MM.1S (cell line): Measurements from ENCODE around the gene UBXN6.

Experiments
- DNase-seq: peaks from one replicate; pipeline ENCODE4 v3.0.0-alpha.2; 2015
- H2AFZ ChIP-seq: fragments of 300-600 bp; sonication (generic); 2 replicates; pipeline ENCODE4 v1.6.0; 2016; ENCODE audit warnings: antibody characterized with exemption, low read length
- H3F3A ChIP-seq: fragments of 300-600 bp; sonication (generic); 2 replicates; pipeline ENCODE4 v1.6.1; 2016; ENCODE audit warnings: mild to moderate bottlenecking, antibody characterized with exemption, low read length, moderate library complexity, mixed read lengths; ENCODE audit not compliant: insufficient read depth
- H3K27ac ChIP-seq: fragments of 300-600 bp; sonication (generic); 2 replicates; pipeline ENCODE4 v1.5.1; 2016; ENCODE audit warnings: mild to moderate bottlenecking, low read length
- H3K27me3 ChIP-seq: fragments of 300-600 bp; sonication (generic); replicated peaks from 2 replicates; pipeline ENCODE4 v1.6.0; 2016; ENCODE audit warnings: low read length; ENCODE audit not compliant: insufficient read depth
- H3K36me3 ChIP-seq: fragments of 300-600 bp; sonication (generic); replicated peaks from 2 replicates; pipeline ENCODE4 v1.6.1; 2016; ENCODE audit warnings: mild to moderate bottlenecking, low read length, mixed read lengths; ENCODE audit not compliant: insufficient read depth
- H3K4me1 ChIP-seq: fragments of 300-600 bp; sonication (generic); 2 replicates; pipeline ENCODE4 v1.6.1; 2016; ENCODE audit warnings: low read length, mixed read lengths
- H3K4me2 ChIP-seq: fragments of 300-600 bp; sonication (generic); 2 replicates; pipeline ENCODE4 v1.6.0; 2016; ENCODE audit warnings: low read depth, low read length
- H3K4me3 ChIP-seq: fragments of 300-600 bp; sonication (generic); 2 replicates; pipeline ENCODE4 v1.5.1; 2016; ENCODE audit warnings: low read length, mixed read lengths
- H3K79me2 ChIP-seq: fragments of 300-600 bp; sonication (generic); 2 replicates; pipeline ENCODE4 v1.6.1; 2016; ENCODE audit warnings: mixed run types, low read length, mixed read lengths
- H3K9ac ChIP-seq: fragments of 300-600 bp; sonication (generic); 2 replicates; pipeline ENCODE4 v1.6.1; 2016; ENCODE audit warnings: low read length, mixed read lengths
- H3K9me2 ChIP-seq: fragments of 300-600 bp; sonication (generic); replicated peaks from 2 replicates; pipeline ENCODE4 v1.6.1; 2016; ENCODE audit warnings: mild to moderate bottlenecking, low read length, mixed read lengths; ENCODE audit not compliant: insufficient read depth
- H3K9me3 ChIP-seq: fragments of 300-600 bp; sonication (generic); replicated peaks from 2 replicates; pipeline ENCODE4 v1.6.1; 2016; ENCODE audit warnings: mild to moderate bottlenecking, low read length, mixed read lengths; ENCODE audit not compliant: insufficient read depth
- H4K20me1 ChIP-seq: fragments of 300-600 bp; sonication (generic); 2 replicates; pipeline ENCODE4 v1.6.1; 2016; ENCODE audit warnings: mild to moderate bottlenecking, low read length, moderate library complexity, mixed read lengths; ENCODE audit not compliant: insufficient read depth
- CTCF ChIP-seq: fragments of 300-600 bp; sonication (generic); IDR thresholded peaks from 2 replicates; pipeline ENCODE4 v1.5.1; 2016; ENCODE audit warnings: antibody characterized with exemption, low read length, mixed read lengths
- EZH2 ChIP-seq: fragments of 300-600 bp; sonication (generic); optimal IDR thresholded peaks from 2 replicates; pipeline ENCODE3; 2017; ENCODE audit warnings: low read depth, mild to moderate bottlenecking, antibody characterized with exemption, low read length, mixed read lengths
- EZH2phosphoT487 ChIP-seq: fragments of 300-600 bp; sonication (generic); IDR thresholded peaks from 2 replicates; pipeline ENCODE4 v1.6.1; 2018; ENCODE audit warnings: antibody characterized with exemption, low read length

The UBXN6 gene

GRCh38 chr19:4503825-4504170 lies 46.2 kb upstream of the UBXN6 start:
- Histone ChIP-seq H3K4me3 (no peak overlapping the region), H3F3A (no peaks in the 10 kb centered on the region), H4K20me1 (no peaks in the 10 kb centered on the region), H3K4me2 (no peak overlapping the region), H3K27ac (no peak overlapping the region), H3K9me3 (no peaks in the 10 kb centered on the region), H3K36me3 (no peaks in the 10 kb centered on the region), H3K27me3 (no peaks in the 10 kb centered on the region), H3K4me1 (no peaks in the 10 kb centered on the region), H3K79me2 (no peaks in the 10 kb centered on the region), H2AFZ (no peak overlapping the region), H3K9me2 (no peaks in the 10 kb centered on the region), H3K9ac (no peak overlapping the region)
- no peak for DNase-seq
- TF ChIP-seq CTCF (no peak), EZH2 (no peak), EZH2phosphoT487 (no peak)

GRCh38 chr19:4503132-4503824 lies 45.7 kb upstream of the UBXN6 start:
- H4K20me1 ChIP-seq = no peaks in the 10 kb centered on the region
- H3K27ac ChIP-seq = no peak overlapping the region
- no peak overlapping the region for H3K9ac ChIP-seq
- H3K9me2 ChIP-seq = no peaks in the 10 kb centered on the region
- no peaks in the 10 kb centered on the region for H3K9me3 ChIP-seq
- H3F3A ChIP-seq = no peaks in the 10 kb centered on the region
- H2AFZ ChIP-seq = no peak overlapping the region
- no peak overlapping the region for H3K4me2 ChIP-seq
- H3K27me3 ChIP-seq = no peaks in the 10 kb centered on the region
- no peaks in the 10 kb centered on the region for H3K36me3 ChIP-seq
- DNase-seq = no peak
- no peak overlapping the region for H3K4me3 ChIP-seq
- H3K4me1 ChIP-seq = no peaks in the 10 kb centered on the region
- no peak for TF ChIP-seq EZH2phosphoT487
- H3K79me2 ChIP-seq = no peaks in the 10 kb centered on the region

GRCh38 chr19:4502282-4503131 lies 44.9 kb upstream of the UBXN6 start:
- H3K4me2 ChIP-seq = no peak overlapping the region
- H3K27ac ChIP-seq = no peak overlapping the region
- no peaks in the 10 kb centered on the region for H4K20me1 ChIP-seq
- H3K9me2 ChIP-seq = no peaks in the 10 kb centered on the region
- no peaks in the 10 kb centered on the region for H3K9me3 ChIP-seq
- no peaks in the 10 kb centered on the region for H3K4me1 ChIP-seq
- no peak overlapping the region for H3K4me3 ChIP-seq
- H3K36me3 ChIP-seq = no peaks in the 10 kb centered on the region
- no peaks in the 10 kb centered on the region for H3F3A ChIP-seq
- no peak overlapping the region for H2AFZ ChIP-seq
- H3K9ac ChIP-seq = no peak overlapping the region
- H3K27me3 ChIP-seq = no peaks in the 10 kb centered on the region
- TF ChIP-seq EZH2phosphoT487 (no peak), CTCF (no peak), EZH2 (no peak)
- no peaks in the 10 kb centered on the region for H3K79me2 ChIP-seq
- DNase-seq = no peak

GRCh38 chr19:4501691-4502090 lies 44.1 kb upstream of the UBXN6 start:
- no peaks in the 10 kb centered on the region for H3K4me1 ChIP-seq

More at GRCh38 chr19:4501691-4502090, 44.1 kb upstream of the UBXN6 start:
- Histone ChIP-seq H3K27ac (no peak overlapping the region), H3K36me3 (no peaks in the 10 kb centered on the region), H3K4me2 (no peak overlapping the region), H3K79me2 (no peaks in the 10 kb centered on the region), H3K9me3 (no peaks in the 10 kb centered on the region), H3K9ac (no peak overlapping the region), H3K4me3 (no peak overlapping the region), H4K20me1 (no peaks in the 10 kb centered on the region), H2AFZ (no peak overlapping the region), H3K9me2 (no peaks in the 10 kb centered on the region), H3F3A (no peaks in the 10 kb centered on the region), H3K27me3 (no peaks in the 10 kb centered on the region)
- TF ChIP-seq EZH2 = no peak
- TF ChIP-seq CTCF = no peak
- TF ChIP-seq EZH2phosphoT487 = no peak
- no peak for DNase-seq
